ENCODE results near the gene C4BPB. TPM values are rescaled to one million over a fixed set of nuclear protein-coding genes. Genes with fewer than 3 reads are reported as not detected.

C4BPB gene
- total and polyA plus RNA-seq, 2 experiments from 2014 or later: 13.5 to 16.8 TPM

- no peak overlapping the region for H3K4me3 ChIP-seq
- 77% methylated on average over 6 of the region's 6 CpGs for WGBS (ENCODE audit: low lambda C conversion rate, missing lambda C conversion rate)
Observed at GRCh38 chr1:207058878-207059867, 29.5 kb upstream of the C4BPB start.

GRCh38 chr1:207059881-207060280 is 28.8 kb upstream of the C4BPB start:
- Histone ChIP-seq H3K9me3 (ENCODE audit: low read depth) (no peaks in the 10 kb centered on the region), H3K9me2 (replicated peaks; ENCODE audit: insufficient read depth) (no peaks in the 10 kb centered on the region), H3K79me2 (peaks cover 3% of the 10 kb centered on the region), H4K20me1 (ENCODE audit: insufficient read depth, poor library complexity, severe bottlenecking) (no peaks in the 10 kb centered on the region), H3K4me1 (ENCODE audit: insufficient read depth) (no peaks in the 10 kb centered on the region), H3K36me3 (replicated peaks; ENCODE audit: insufficient read depth, low read depth) (no peaks in the 10 kb centered on the region), H3K4me3 (no peak overlapping the region), H3K4me2 (no peak overlapping the region), H3K27ac (no peak overlapping the region), H3K27me3 (no peaks in the 10 kb centered on the region), H2AFZ (no peak overlapping the region)
- TF ChIP-seq CTCF (IDR thresholded peaks at IDR 0.05; ENCODE audit: poor library complexity) (no peak), EZH2 (IDR thresholded peaks at IDR 0.05; ENCODE audit: borderline replicate concordance) (no peak), EZH2phosphoT487 (IDR thresholded peaks at IDR 0.05; ENCODE audit: low read depth, severe bottlenecking, unreplicated experiment) (no peak)
- DNase-seq (ENCODE audit: low spot score): no peak
- 90% methylated on average over 4 of the region's 4 CpGs for WGBS (ENCODE audit: low lambda C conversion rate, missing lambda C conversion rate)

More at GRCh38 chr1:207058878-207059867, 29.5 kb upstream of the C4BPB start:
- no peaks in the 10 kb centered on the region for H3K9me2 ChIP-seq (replicated peaks; ENCODE audit: insufficient read depth)
- peaks cover 3% of the 10 kb centered on the region for H3K79me2 ChIP-seq
- no peaks in the 10 kb centered on the region for H3K4me1 ChIP-seq (ENCODE audit: insufficient read depth)
- H3K27ac ChIP-seq: no peak overlapping the region
- no peaks in the 10 kb centered on the region for H3K27me3 ChIP-seq
- DNase-seq (ENCODE audit: low spot score): no peak
- no peaks in the 10 kb centered on the region for H4K20me1 ChIP-seq (ENCODE audit: insufficient read depth, poor library complexity, severe bottlenecking)
- H2AFZ ChIP-seq: no peak overlapping the region
- no peak overlapping the region for H3K4me2 ChIP-seq
- H3K9me3 ChIP-seq (ENCODE audit: low read depth): no peaks in the 10 kb centered on the region
- H3K36me3 ChIP-seq (replicated peaks; ENCODE audit: insufficient read depth, low read depth): no peaks in the 10 kb centered on the region
- TF ChIP-seq EZH2 (IDR thresholded peaks at IDR 0.05; ENCODE audit: borderline replicate concordance) (no peak), CTCF (IDR thresholded peaks at IDR 0.05; ENCODE audit: poor library complexity) (no peak), EZH2phosphoT487 (IDR thresholded peaks at IDR 0.05; ENCODE audit: low read depth, severe bottlenecking, unreplicated experiment) (no peak)

GRCh38 chr1:207060596-207060995 is 28.1 kb upstream of the C4BPB start:
- H3K36me3 ChIP-seq (replicated peaks; ENCODE audit: insufficient read depth, low read depth): no peaks in the 10 kb centered on the region
- no peaks in the 10 kb centered on the region for H3K4me1 ChIP-seq (ENCODE audit: insufficient read depth)
- no peaks in the 10 kb centered on the region for H3K27me3 ChIP-seq
- peaks cover 3% of the 10 kb centered on the region for H3K79me2 ChIP-seq
- no peak overlapping the region for H3K4me2 ChIP-seq
- no peaks in the 10 kb centered on the region for H3K9me3 ChIP-seq (ENCODE audit: low read depth)
- no peak for DNase-seq (ENCODE audit: low spot score)
- 62% methylated on average over 3 of the region's 3 CpGs for WGBS (ENCODE audit: low lambda C conversion rate, missing lambda C conversion rate)
- H3K4me3 ChIP-seq: no peak overlapping the region
- TF ChIP-seq EZH2 (IDR thresholded peaks at IDR 0.05; ENCODE audit: borderline replicate concordance): no peak
- TF ChIP-seq EZH2phosphoT487 (IDR thresholded peaks at IDR 0.05; ENCODE audit: low read depth, severe bottlenecking, unreplicated experiment): no peak
- TF ChIP-seq CTCF (IDR thresholded peaks at IDR 0.05; ENCODE audit: poor library complexity): no peak
- no peaks in the 10 kb centered on the region for H3K9me2 ChIP-seq (replicated peaks; ENCODE audit: insufficient read depth)
- no peak overlapping the region for H3K27ac ChIP-seq
- H4K20me1 ChIP-seq (ENCODE audit: insufficient read depth, poor library complexity, severe bottlenecking): no peaks in the 10 kb centered on the region
- H2AFZ ChIP-seq: no peak overlapping the region
